Colonic mucosa (tissue), 4 donors: ENCODE results near the gene IGF2R. TPM values are rescaled to one million over a fixed set of nuclear protein-coding genes. Genes with fewer than 3 reads are reported as not detected.

Source experiments
- DNase-seq: peaks from one replicate; pipeline ENCODE4 v3.0.0-alpha.2; 2020
- H3K27ac ChIP-seq: fragments of 200-600 bp; one replicate; pipeline ENCODE4 v1.8.0; 2021
- H3K27me3 ChIP-seq: fragments of 200-600 bp; one replicate; pipeline ENCODE4 v1.8.0; 2021
- H3K36me3 ChIP-seq: fragments of 200-600 bp; one replicate; pipeline ENCODE4 v1.8.0; 2021
- H3K4me1 ChIP-seq: fragments of 200-600 bp; one replicate; pipeline ENCODE4 v1.8.0; 2021; ENCODE audit warnings: mild to moderate bottlenecking
- H3K4me3 ChIP-seq: fragments of 200-600 bp; one replicate; pipeline ENCODE4 v1.8.0; 2021
- H3K9ac ChIP-seq, 2 donors: one replicate each; pipeline ENCODE4 v1.7.0; 2013; ENCODE audit warnings: control low read depth in 2 of 2, low read depth in 2 of 2, low read length in 2 of 2
- H3K9me3 ChIP-seq: fragments of 200-600 bp; one replicate; pipeline ENCODE4 v1.8.0; 2021
- intact Hi-C: fragments of 100-400 bp; cut with DNase I; formaldehyde crosslinking; loops from one replicate; pipeline ENCODE4 v1.14.1; 2022
- total RNA-seq, 2 donors: library from RNA; stranded (reverse); fragmentation: NEBNext Ultra II Directional in 1 of 2; extraction: Animal tissue kit (Norgen Biotek cat#: 25700) in 1 of 2; gene quantifications; one replicate each; pipeline ENCODE4 v1.2.1, GENCODE V29; 2021
- TF ChIP-seq, protein P1 (sequence below): fragments of 200-600 bp; IDR thresholded peaks from one replicate; pipeline ENCODE4 v1.8.0; 2022; ENCODE audit warnings: antibody characterized with exemption, mild to moderate bottlenecking
- donor health status: healthy.
- donor health status: DM: no; HTN: no; CAD: no.
- donor health status: DM: no; HTN: no; CAD: no.

The IGF2R gene
- total RNA-seq, 2 donors from 2014 or later = 73.8 to 84.4 TPM

DNA sequence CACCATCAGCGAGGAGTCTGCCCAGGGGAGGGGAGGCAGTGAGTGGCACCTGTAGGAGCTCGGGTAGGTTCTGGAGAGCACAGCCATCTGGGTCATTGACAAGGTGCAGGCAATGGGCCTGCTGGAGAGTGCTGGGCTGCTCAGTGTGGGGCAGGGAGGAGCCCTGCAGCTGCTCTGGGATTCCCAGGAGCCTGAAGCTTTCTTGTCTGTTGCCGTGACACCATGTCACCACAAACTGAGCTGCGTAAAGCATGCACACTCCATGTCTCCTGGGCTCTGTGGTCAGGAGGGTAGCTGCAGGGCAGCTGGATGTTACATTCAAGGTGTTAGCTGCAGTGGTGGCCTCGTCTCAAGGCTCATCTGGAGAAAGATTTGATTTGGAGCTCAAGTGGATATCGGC lies 148.3 kb downstream of the IGF2R start:
- H3K27ac ChIP-seq = no peak overlapping the region
- no peak overlapping the region for H3K9ac ChIP-seq
- no peak overlapping the region for H3K4me3 ChIP-seq
- intact Hi-C loops = no loop called here
- DNase-seq = no peak
- TF ChIP-seq, protein P1, sequence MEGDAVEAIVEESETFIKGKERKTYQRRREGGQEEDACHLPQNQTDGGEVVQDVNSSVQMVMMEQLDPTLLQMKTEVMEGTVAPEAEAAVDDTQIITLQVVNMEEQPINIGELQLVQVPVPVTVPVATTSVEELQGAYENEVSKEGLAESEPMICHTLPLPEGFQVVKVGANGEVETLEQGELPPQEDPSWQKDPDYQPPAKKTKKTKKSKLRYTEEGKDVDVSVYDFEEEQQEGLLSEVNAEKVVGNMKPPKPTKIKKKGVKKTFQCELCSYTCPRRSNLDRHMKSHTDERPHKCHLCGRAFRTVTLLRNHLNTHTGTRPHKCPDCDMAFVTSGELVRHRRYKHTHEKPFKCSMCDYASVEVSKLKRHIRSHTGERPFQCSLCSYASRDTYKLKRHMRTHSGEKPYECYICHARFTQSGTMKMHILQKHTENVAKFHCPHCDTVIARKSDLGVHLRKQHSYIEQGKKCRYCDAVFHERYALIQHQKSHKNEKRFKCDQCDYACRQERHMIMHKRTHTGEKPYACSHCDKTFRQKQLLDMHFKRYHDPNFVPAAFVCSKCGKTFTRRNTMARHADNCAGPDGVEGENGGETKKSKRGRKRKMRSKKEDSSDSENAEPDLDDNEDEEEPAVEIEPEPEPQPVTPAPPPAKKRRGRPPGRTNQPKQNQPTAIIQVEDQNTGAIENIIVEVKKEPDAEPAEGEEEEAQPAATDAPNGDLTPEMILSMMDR = no peak
- no peaks in the 10 kb centered on the region for H3K27me3 ChIP-seq
- H3K9me3 ChIP-seq = no peaks in the 10 kb centered on the region
- no peaks in the 10 kb centered on the region for H3K36me3 ChIP-seq
- no peaks in the 10 kb centered on the region for H3K4me1 ChIP-seq

- intact Hi-C loops = no loop called here
- Histone ChIP-seq H3K4me1 (no peaks in the 10 kb centered on the region), H3K9me3 (no peaks in the 10 kb centered on the region), H3K36me3 (no peaks in the 10 kb centered on the region), H3K27ac (no peak overlapping the region), H3K27me3 (no peaks in the 10 kb centered on the region), H3K4me3 (no peak overlapping the region), H3K9ac (no peak overlapping the region)
- no peak for DNase-seq
- TF ChIP-seq, protein P1 = no peak
These were observed 149.8 kb downstream of the IGF2R start for GRCh38 chr6:160118620-160119229.

DNA sequence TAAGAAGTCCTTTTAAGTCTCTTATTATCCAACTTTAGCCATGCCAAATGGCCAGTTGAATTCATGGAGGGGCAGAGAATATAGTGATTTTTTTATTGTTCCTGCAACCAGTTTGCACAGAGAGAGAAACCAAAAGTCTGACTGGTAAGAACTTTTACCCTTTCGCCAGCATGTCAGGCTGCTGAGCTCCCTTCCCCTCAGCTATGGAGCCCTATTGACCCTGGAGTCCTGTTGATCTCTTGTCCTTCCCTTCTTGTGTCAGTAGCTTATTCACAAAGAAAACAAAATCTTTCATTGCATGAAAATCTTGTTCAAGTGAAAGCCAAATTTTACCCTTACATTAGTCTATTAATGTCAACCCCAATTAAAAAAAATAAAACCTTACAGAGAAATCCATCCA lies 151.2 kb downstream of the IGF2R start:
- H3K4me1 ChIP-seq = no peaks in the 10 kb centered on the region
- TF ChIP-seq, protein P1 = no peak
- H3K27ac ChIP-seq = no peak overlapping the region
- no peaks in the 10 kb centered on the region for H3K27me3 ChIP-seq
- H3K9ac ChIP-seq = no peak overlapping the region
- H3K36me3 ChIP-seq = no peaks in the 10 kb centered on the region
- no peak for DNase-seq
- intact Hi-C loops = no loop called here
- H3K4me3 ChIP-seq = no peak overlapping the region
- no peaks in the 10 kb centered on the region for H3K9me3 ChIP-seq

GRCh38 chr6:160121558-160121957 lies 152.7 kb downstream of the IGF2R start, which contains the start of gene SLC22A1:
TSS of gene SLC22A1 (plus strand) at chr6:160121815. CDS start at chr6:160121936, 121 bp downstream.
- H3K9ac ChIP-seq = no peak within 1 kb of the TSS
- H3K27ac ChIP-seq = no peak within 1 kb of the TSS
- intact Hi-C loops = no loop called here

DNA sequence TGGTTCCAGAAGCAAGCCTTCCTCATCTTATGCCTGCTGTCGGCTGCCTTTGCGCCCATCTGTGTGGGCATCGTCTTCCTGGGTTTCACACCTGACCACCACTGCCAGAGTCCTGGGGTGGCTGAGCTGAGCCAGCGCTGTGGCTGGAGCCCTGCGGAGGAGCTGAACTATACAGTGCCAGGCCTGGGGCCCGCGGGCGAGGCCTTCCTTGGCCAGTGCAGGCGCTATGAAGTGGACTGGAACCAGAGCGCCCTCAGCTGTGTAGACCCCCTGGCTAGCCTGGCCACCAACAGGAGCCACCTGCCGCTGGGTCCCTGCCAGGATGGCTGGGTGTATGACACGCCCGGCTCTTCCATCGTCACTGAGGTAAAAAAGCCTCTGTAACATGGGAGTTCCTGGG lies 153.1 kb downstream of the IGF2R start:
- Histone ChIP-seq H3K4me3 (no peak overlapping the region), H3K27ac (no peak overlapping the region), H3K36me3 (no peaks in the 10 kb centered on the region), H3K4me1 (no peaks in the 10 kb centered on the region), H3K9me3 (no peaks in the 10 kb centered on the region), H3K27me3 (no peaks in the 10 kb centered on the region), H3K9ac (no peak overlapping the region)
- intact Hi-C loops = no loop called here
- no peak for DNase-seq
- TF ChIP-seq, protein P1 = no peak

More at GRCh38 chr6:160121558-160121957, 152.7 kb downstream of the IGF2R start, which contains the start of gene SLC22A1:
- H3K4me1 ChIP-seq = no peaks in the 10 kb centered on the region
- H3K4me3 ChIP-seq = no peak within 1 kb of the TSS
- no peaks in the 10 kb centered on the region for H3K36me3 ChIP-seq
- H3K9me3 ChIP-seq = no peaks in the 10 kb centered on the region
- TF ChIP-seq, protein P1 = no peak
- DNase-seq = no peak
- H3K27me3 ChIP-seq = no peaks in the 10 kb centered on the region
